Activated naive CD8-positive, alpha-beta T cell (primary cell): Measurements from ENCODE around the gene ING3.
"Not testable (repeated sequence)": the region's sequence is repeated elsewhere in the genome, so short reads cannot be mapped to it uniquely, and the experiment has no call there.

Experiments used
- H3K27ac Mint-ChIP-seq: one replicate; pipeline ENCODE4 v1.8.0; 2021; ENCODE audit warnings: mixed read lengths
- H3K27me3 Mint-ChIP-seq: one replicate; pipeline ENCODE4 v1.8.0; 2021; ENCODE audit warnings: mixed read lengths
- H3K36me3 Mint-ChIP-seq: one replicate; pipeline ENCODE4 v1.8.0; 2021; ENCODE audit warnings: mixed read lengths
- H3K4me1 Mint-ChIP-seq: one replicate; pipeline ENCODE4 v1.8.0; 2021; ENCODE audit warnings: low read depth, mixed read lengths
- H3K4me3 Mint-ChIP-seq: one replicate; pipeline ENCODE4 v1.8.0; 2021; ENCODE audit warnings: mild to moderate bottlenecking, mixed read lengths
- H3K9me3 Mint-ChIP-seq: one replicate; pipeline ENCODE4 v1.8.0; 2021; ENCODE audit warnings: low read depth, mixed read lengths

Gene ING3

DNA sequence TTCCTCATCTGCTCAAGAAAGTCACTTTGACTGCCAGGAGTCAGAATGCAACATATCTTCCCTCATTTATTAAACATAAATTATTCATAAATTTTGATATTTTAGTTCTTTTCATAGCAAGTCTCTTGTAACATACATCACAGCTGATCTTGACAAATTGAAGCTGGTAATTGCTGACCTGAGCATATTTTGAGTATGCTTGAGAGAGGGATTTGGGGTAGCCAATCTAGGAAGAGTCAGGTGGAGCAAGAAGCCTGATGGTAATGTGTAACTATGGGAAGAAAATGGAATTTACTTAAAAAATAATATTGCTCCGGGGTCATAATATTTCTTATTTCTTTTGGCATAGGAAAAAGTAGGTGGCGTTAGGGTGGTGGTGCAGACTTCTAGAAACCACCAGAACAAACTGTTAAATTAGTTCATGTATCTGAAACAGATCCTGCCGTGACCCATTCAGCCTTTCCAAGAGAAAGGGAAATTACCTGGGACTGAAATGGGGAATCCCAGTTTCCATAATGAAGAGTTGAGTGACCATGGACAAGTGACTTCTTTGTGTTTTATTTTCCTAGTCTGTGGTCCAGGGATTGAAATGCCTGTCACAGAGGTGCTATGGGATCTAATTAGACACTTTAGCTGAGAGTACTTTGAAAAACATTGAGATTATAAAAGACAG is 50.8 kb downstream of the ING3 start:
- H3K27me3 Mint-ChIP-seq: peaks cover 7% of the 10 kb centered on the region
- H3K4me1 Mint-ChIP-seq: peaks cover 12% of the 10 kb centered on the region
- H3K27ac Mint-ChIP-seq: no peak overlapping the region
- H3K9me3 Mint-ChIP-seq: no peaks in the 10 kb centered on the region
- no peaks in the 10 kb centered on the region for H3K36me3 Mint-ChIP-seq
- H3K4me3 Mint-ChIP-seq: no peak overlapping the region

GRCh38 chr7:121002048-121002756 is 51.6 kb downstream of the ING3 start:
- Mint-ChIP-seq H3K9me3 (no peaks in the 10 kb centered on the region), H3K4me1 (peaks cover 5% of the 10 kb centered on the region), H3K36me3 (no peaks in the 10 kb centered on the region), H3K27me3 (peaks cover 9% of the 10 kb centered on the region), H3K27ac (no peak overlapping the region), H3K4me3 (no peak overlapping the region)

- no peaks in the 10 kb centered on the region for H3K9me3 Mint-ChIP-seq
- no peaks in the 10 kb centered on the region for H3K36me3 Mint-ChIP-seq
- H3K4me1 Mint-ChIP-seq: peaks cover 5% of the 10 kb centered on the region
- no peak overlapping the region for H3K27ac Mint-ChIP-seq
- H3K4me3 Mint-ChIP-seq: no peak overlapping the region
- peaks cover 13% of the 10 kb centered on the region for H3K27me3 Mint-ChIP-seq
Measured at GRCh38 chr7:121002757-121003200, 52.2 kb downstream of the ING3 start.

GRCh38 chr7:121003986-121004685 is 53.6 kb downstream of the ING3 start:
- Mint-ChIP-seq H3K27me3 (peaks cover 17% of the 10 kb centered on the region), H3K36me3 (no peaks in the 10 kb centered on the region), H3K9me3 (no peaks in the 10 kb centered on the region), H3K4me1 (peaks cover 5% of the 10 kb centered on the region), H3K4me3 (no peak overlapping the region), H3K27ac (no peak overlapping the region)

GRCh38 chr7:121005058-121005457 is 54.5 kb downstream of the ING3 start:
- H3K36me3 Mint-ChIP-seq, H3K9me3 Mint-ChIP-seq, H3K4me1 Mint-ChIP-seq, H3K27ac Mint-ChIP-seq, H3K4me3 Mint-ChIP-seq: not testable (repeated sequence)
- H3K27me3 Mint-ChIP-seq: peaks cover 17% of the 10 kb centered on the region

- H3K27ac Mint-ChIP-seq: no peak overlapping the region
- no peaks in the 10 kb centered on the region for H3K4me1 Mint-ChIP-seq
- H3K36me3 Mint-ChIP-seq: no peaks in the 10 kb centered on the region
- H3K27me3 Mint-ChIP-seq: peaks cover 17% of the 10 kb centered on the region
- no peak overlapping the region for H3K4me3 Mint-ChIP-seq
- no peaks in the 10 kb centered on the region for H3K9me3 Mint-ChIP-seq
Measured at GRCh38 chr7:121005996-121006584, 55.5 kb downstream of the ING3 start.

- H3K4me3 Mint-ChIP-seq: no peak overlapping the region
Measured at GRCh38 chr7:121006711-121007315, 56.2 kb downstream of the ING3 start.

DNA sequence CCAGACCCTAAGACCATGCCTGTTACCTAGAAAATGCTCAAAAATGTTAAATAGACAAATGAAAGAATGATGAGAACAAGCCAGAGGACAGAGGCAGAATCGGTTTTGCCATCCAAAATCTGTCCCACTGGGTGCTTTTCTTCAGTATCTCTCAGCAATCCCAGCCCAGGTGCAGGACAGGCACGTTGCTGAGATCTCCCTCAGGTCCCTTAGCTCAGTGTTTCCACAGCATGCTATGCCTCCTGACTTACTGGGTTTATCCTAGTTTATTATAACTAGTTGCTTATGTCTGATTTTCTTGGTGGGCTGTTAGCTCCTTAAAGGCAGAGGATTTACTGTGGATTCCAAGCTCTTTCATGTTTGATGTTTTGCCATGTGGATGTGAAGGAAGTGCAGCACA is 58.2 kb downstream of the ING3 start:
- H3K27ac Mint-ChIP-seq: no peak overlapping the region
- no peaks in the 10 kb centered on the region for H3K36me3 Mint-ChIP-seq
- peaks cover 13% of the 10 kb centered on the region for H3K27me3 Mint-ChIP-seq
- no peaks in the 10 kb centered on the region for H3K4me1 Mint-ChIP-seq
- no peaks in the 10 kb centered on the region for H3K9me3 Mint-ChIP-seq
- no peak overlapping the region for H3K4me3 Mint-ChIP-seq

More at GRCh38 chr7:121006711-121007315, 56.2 kb downstream of the ING3 start:
- Mint-ChIP-seq H3K27ac (no peak overlapping the region), H3K9me3 (no peaks in the 10 kb centered on the region), H3K27me3 (peaks cover 17% of the 10 kb centered on the region), H3K4me1 (no peaks in the 10 kb centered on the region), H3K36me3 (no peaks in the 10 kb centered on the region)

DNA sequence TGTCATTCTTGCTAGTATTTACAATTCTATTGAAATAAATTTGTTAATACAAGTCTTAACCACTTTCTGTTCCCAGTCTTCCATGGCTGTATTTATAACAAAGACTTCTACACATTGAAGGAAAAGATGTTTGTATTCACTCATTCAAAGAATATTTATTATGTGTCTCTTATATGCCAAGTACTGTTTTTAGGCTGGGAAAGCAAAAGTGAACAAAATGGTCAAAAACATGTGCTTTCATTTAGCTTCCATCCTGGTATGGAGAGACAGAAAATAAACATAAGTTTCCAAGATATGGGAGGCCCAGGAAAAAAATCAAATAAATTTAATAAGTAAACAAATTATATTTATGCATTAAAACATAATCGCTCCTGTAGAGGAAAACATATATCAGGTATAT is 60.8 kb downstream of the ING3 start:
- Mint-ChIP-seq H3K36me3 (no peaks in the 10 kb centered on the region), H3K27me3 (peaks cover 12% of the 10 kb centered on the region), H3K27ac (no peak overlapping the region), H3K9me3 (no peaks in the 10 kb centered on the region), H3K4me1 (no peaks in the 10 kb centered on the region), H3K4me3 (no peak overlapping the region)

DNA sequence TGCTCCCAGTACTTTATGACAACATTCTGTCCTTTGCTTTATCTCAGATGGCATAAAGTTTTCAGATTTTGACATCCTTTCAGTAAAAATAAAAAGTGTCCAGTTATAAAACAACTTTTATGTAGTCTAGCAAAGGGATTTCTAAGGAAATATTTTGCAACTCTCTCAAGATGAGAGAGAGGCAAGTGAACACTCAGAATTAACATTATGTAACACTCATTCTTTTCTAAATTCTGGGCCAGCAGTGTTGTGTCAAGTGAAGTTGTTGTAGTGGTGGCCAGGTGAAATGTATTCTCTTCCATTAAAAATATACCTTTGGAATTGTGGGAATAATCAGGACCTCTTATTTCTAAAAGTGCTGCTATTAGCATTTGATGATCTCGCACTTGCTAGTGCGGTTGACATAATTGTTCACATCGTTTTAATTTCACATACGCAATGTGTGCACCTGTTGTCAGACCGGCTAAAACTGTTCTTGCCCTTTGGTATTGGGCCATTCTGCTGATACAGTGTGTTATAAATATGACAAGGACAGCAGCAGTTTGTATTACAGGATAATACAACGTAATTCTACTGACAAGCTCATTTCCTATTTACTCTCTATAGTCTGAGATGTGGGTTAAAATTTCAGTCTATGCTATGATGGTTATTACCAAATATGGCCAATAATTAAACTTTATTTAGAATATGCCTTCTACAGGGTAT is 61.7 kb downstream of the ING3 start:
- Mint-ChIP-seq H3K27me3 (peaks cover 11% of the 10 kb centered on the region), H3K4me3 (no peak overlapping the region), H3K36me3 (no peaks in the 10 kb centered on the region), H3K27ac (no peak overlapping the region), H3K4me1 (no peaks in the 10 kb centered on the region), H3K9me3 (no peaks in the 10 kb centered on the region)

- Mint-ChIP-seq H3K36me3 (no peaks in the 10 kb centered on the region), H3K4me3 (no peak overlapping the region), H3K4me1 (no peaks in the 10 kb centered on the region), H3K27me3 (peaks cover 6% of the 10 kb centered on the region), H3K9me3 (no peaks in the 10 kb centered on the region), H3K27ac (no peak overlapping the region)
Measured at GRCh38 chr7:121012919-121013318, 62.3 kb downstream of the ING3 start.

- Mint-ChIP-seq H3K27ac (no peak overlapping the region), H3K4me1 (no peaks in the 10 kb centered on the region), H3K27me3 (peaks cover 3% of the 10 kb centered on the region), H3K4me3 (no peak overlapping the region), H3K9me3 (no peaks in the 10 kb centered on the region), H3K36me3 (no peaks in the 10 kb centered on the region)
Measured at GRCh38 chr7:121015560-121015959, 65.0 kb downstream of the ING3 start.

DNA sequence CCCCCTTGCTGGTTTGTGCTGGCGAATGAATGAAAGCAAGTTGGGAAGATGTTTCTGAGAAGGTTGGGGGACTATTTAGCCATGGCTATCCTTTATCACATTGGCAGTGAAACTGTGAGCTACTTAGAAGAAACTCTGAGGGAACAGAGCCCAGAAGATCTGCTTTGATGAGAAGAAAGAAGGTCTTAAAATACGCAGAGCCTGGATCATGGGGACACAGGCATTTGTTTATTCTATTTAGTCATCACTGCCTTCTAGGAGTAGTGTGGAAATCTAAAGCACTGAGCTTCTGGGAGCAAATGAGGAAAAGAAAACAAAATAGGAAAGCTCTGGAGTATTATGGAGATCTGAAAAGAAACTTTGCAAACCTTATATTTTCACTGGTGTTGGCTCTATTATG is 66.4 kb downstream of the ING3 start:
- H3K27ac Mint-ChIP-seq: no peak overlapping the region
- H3K4me3 Mint-ChIP-seq: no peak overlapping the region
- H3K9me3 Mint-ChIP-seq: no peaks in the 10 kb centered on the region
- H3K36me3 Mint-ChIP-seq: no peaks in the 10 kb centered on the region
- peaks cover 3% of the 10 kb centered on the region for H3K27me3 Mint-ChIP-seq
- no peaks in the 10 kb centered on the region for H3K4me1 Mint-ChIP-seq

DNA sequence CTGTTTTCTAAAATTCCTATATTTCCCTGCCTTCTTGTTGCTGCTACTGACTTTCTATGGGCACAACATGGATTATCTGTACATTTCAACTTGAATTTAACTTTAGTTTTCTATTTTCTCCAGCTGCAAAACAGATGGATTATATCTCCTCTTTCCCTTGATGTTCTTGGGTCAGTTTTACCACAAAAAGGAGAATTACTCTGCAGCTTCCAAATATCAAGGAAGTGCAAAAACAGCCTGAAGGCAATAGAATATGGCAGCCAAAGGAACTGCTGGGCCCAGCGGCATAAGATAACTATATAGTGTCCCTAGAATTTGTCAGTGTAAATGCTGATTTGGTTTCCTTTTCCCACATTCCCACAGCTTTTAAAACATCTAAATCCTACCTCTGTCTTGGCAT is 67.0 kb downstream of the ING3 start:
- Mint-ChIP-seq H3K4me3 (no peak overlapping the region), H3K9me3 (no peaks in the 10 kb centered on the region), H3K27me3 (peaks cover 3% of the 10 kb centered on the region), H3K4me1 (no peaks in the 10 kb centered on the region), H3K36me3 (no peaks in the 10 kb centered on the region), H3K27ac (no peak overlapping the region)
